ENCODE measurements around the gene IGFBP6. TPM values are rescaled to one million over a fixed set of nuclear protein-coding genes. Genes with fewer than 3 reads are reported as not detected.
"Not testable (repeated sequence)": the region's sequence is repeated elsewhere in the genome, so short reads cannot be mapped to it uniquely, and the experiment has no call there.

The IGFBP6 gene
- polyA plus RNA-seq, 4 donors: 3.4 to 135 (median 7.1) TPM

DNA sequence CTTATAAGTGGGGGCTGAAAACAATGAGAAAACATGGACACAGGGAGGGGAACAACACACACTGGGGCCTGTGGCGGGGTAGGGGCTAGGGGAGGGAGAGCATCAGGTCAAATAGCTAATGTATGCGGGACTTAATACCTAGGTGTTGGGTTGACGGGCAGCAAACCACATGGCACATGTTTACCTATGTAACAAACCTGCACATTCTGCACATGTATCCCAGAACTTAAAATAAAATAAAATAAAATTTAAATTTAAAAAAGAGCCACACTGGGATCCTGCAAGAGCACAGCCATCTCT is 1.9 kb upstream of the IGFBP6 start:
- H3K27me3 ChIP-seq (ENCODE audit: control insufficient read depth in 3 of 3, insufficient read depth in 3 of 3, low read length in 3 of 3): peaks cover 0 to 14% (median 0%) of the 10 kb centered on the region in 3 donors
- FAIRE-seq; DNase-seq; H3K27ac ChIP-seq (ENCODE audit: low read depth in 1 of 3, low read length in 2 of 3); H3K4me3 ChIP-seq (ENCODE audit: low read depth in 1 of 3, low read length in 3 of 3); H3K9me3 ChIP-seq (ENCODE audit: control insufficient read depth in 2 of 2, insufficient read depth in 1 of 2, low read depth in 1 of 2, low read length in 1 of 2); H3K36me3 ChIP-seq (ENCODE audit: control insufficient read depth in 3 of 3, insufficient read depth in 2 of 3, low read depth in 1 of 3, low read length in 3 of 3): not testable (repeated sequence)
- peaks cover 0 to 38% (median 10%) of the 10 kb centered on the region in 3 donors for H3K4me1 ChIP-seq (ENCODE audit: control insufficient read depth in 3 of 3, insufficient read depth in 2 of 3, low read depth in 1 of 3, low read length in 2 of 3)
- 93 to 100% (median 96%) methylated on average over 3 of the region's 3 CpGs for WGBS, 3 donors

DNA sequence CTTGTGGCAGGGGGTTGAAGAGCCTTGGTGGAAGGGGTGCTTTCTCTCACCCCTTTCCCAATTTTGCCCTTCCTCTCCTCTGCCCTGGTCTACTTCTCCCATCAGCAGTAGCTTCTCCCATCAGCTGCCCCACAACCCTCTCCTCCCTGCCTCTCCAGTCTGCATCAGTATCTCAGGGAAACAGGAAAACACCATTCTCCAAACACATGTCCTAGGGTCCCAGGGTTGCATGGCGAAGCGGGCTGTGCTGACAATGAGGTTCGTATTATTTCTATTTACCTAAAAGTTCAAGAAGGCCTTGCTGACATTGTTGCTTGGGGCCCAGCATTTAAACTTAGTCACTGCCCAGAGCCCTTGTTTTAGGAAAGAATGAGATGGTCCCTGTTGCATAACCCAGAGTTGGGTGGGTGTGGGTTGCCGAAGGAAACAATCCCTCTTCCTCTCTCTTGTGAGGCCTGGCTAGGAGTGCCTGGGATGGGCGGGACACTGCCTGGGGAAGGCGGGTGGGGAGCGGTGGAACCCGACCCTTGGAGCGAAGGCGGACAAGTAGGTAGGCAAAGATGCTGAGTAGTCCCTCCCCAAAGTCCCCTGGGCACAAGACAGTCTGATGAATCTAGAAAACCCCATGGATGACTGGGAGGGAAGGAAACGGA is 1.3 kb upstream of the IGFBP6 start:
- 40 to 64% (median 50%) methylated on average over 10 to 11 of the region's 11 CpGs for WGBS, 3 donors
- peak overlapping the region in 1 of 3 donors; percentile 55 for H3K4me3 ChIP-seq (ENCODE audit: low read depth in 1 of 3, low read length in 3 of 3)
- H3K9me3 ChIP-seq (ENCODE audit: control insufficient read depth in 2 of 2, insufficient read depth in 1 of 2, low read depth in 1 of 2, low read length in 1 of 2): no peaks in the 10 kb centered on the region
- H3K27ac ChIP-seq (ENCODE audit: low read depth in 1 of 3, low read length in 2 of 3): peak overlapping the region in 2 of 3 donors; percentile 62 to 66
- H3K4me1 ChIP-seq (ENCODE audit: control insufficient read depth in 3 of 3, insufficient read depth in 2 of 3, low read depth in 1 of 3, low read length in 2 of 3): peaks cover 0 to 38% (median 10%) of the 10 kb centered on the region in 3 donors
- DNase-seq: peak in 1 of 2 donors; percentile 37
- no peak for FAIRE-seq
- peaks cover 0 to 14% (median 0%) of the 10 kb centered on the region in 3 donors for H3K27me3 ChIP-seq (ENCODE audit: control insufficient read depth in 3 of 3, insufficient read depth in 3 of 3, low read length in 3 of 3)
- H3K36me3 ChIP-seq (ENCODE audit: control insufficient read depth in 3 of 3, insufficient read depth in 2 of 3, low read depth in 1 of 3, low read length in 3 of 3): no peaks in the 10 kb centered on the region

DNA sequence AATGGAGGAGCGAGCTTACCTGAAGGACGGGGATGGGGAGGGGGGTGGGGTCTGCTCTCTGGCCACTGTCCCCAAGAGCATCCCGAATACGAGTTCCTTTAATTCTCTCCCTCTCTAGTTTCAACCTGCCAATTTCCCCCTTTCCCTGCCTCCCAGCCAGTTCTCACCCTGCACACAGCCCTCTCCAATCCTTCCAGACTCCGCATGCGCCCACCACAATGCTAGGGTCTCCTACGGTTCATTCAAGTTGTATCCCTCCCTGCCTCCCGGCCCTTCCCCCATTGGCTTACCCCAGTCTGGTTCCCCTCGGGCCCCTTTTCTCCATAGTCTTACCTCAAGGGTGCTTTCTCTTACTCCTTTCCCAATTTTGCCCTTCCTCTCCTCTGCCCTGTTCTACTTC is 708 bp upstream of the IGFBP6 start:
- Histone ChIP-seq H3K4me3 (ENCODE audit: low read depth in 1 of 3, low read length in 3 of 3) (peak overlapping the region in 1 of 3 donors; percentile 55), H3K27ac (ENCODE audit: low read depth in 1 of 3, low read length in 2 of 3) (peak overlapping the region in 2 of 3 donors; percentile 62 to 66), H3K9me3 (ENCODE audit: control insufficient read depth in 2 of 2, insufficient read depth in 1 of 2, low read depth in 1 of 2, low read length in 1 of 2) (no peaks in the 10 kb centered on the region), H3K27me3 (ENCODE audit: control insufficient read depth in 3 of 3, insufficient read depth in 3 of 3, low read length in 3 of 3) (peaks cover 0 to 14% (median 0%) of the 10 kb centered on the region in 3 donors), H3K36me3 (ENCODE audit: control insufficient read depth in 3 of 3, insufficient read depth in 2 of 3, low read depth in 1 of 3, low read length in 3 of 3) (no peaks in the 10 kb centered on the region), H3K4me1 (ENCODE audit: control insufficient read depth in 3 of 3, insufficient read depth in 2 of 3, low read depth in 1 of 3, low read length in 2 of 3) (peaks cover 0 to 38% (median 10%) of the 10 kb centered on the region in 3 donors)
- DNase-seq: no peak
- FAIRE-seq: no peak
- WGBS, 3 donors: 44 to 61% (median 55%) methylated on average over 9 of the region's 9 CpGs

DNA sequence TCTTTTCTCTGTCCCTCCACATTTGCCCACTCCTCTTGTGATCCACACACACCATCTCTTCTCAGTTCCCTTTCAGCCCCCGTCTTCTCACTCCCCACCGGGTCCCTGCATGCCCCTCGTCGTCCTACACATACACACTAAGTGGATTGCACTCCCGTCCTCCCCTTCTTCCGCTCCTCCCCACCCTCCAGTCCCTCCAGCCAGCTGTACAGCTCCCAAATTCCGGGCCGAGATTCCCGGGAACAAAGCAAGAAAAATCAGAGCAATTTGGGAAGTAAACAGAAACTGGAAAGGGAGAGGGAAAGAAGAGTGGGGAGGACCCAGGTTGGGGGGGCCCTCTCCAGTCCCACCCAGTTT is 282 bp upstream of the IGFBP6 start:
- peak overlapping the region in 2 of 3 donors; percentile 62 to 66 for H3K27ac ChIP-seq (ENCODE audit: low read depth in 1 of 3, low read length in 2 of 3)
- H3K27me3 ChIP-seq (ENCODE audit: control insufficient read depth in 3 of 3, insufficient read depth in 3 of 3, low read length in 3 of 3): peaks cover 0 to 14% (median 0%) of the 10 kb centered on the region in 3 donors
- H3K4me3 ChIP-seq (ENCODE audit: low read depth in 1 of 3, low read length in 3 of 3): peak overlapping the region; percentile 19 to 55 (median 41)
- WGBS, 3 donors: 4 to 16% (median 7%) methylated on average over 9 of the region's 9 CpGs
- FAIRE-seq: no peak
- H3K36me3 ChIP-seq (ENCODE audit: control insufficient read depth in 3 of 3, insufficient read depth in 2 of 3, low read depth in 1 of 3, low read length in 3 of 3): no peaks in the 10 kb centered on the region
- DNase-seq: peak in 1 of 2 donors; percentile 40
- H3K9me3 ChIP-seq (ENCODE audit: control insufficient read depth in 2 of 2, insufficient read depth in 1 of 2, low read depth in 1 of 2, low read length in 1 of 2): no peaks in the 10 kb centered on the region
- peaks cover 0 to 43% (median 10%) of the 10 kb centered on the region in 3 donors for H3K4me1 ChIP-seq (ENCODE audit: control insufficient read depth in 3 of 3, insufficient read depth in 2 of 3, low read depth in 1 of 3, low read length in 2 of 3)

DNA sequence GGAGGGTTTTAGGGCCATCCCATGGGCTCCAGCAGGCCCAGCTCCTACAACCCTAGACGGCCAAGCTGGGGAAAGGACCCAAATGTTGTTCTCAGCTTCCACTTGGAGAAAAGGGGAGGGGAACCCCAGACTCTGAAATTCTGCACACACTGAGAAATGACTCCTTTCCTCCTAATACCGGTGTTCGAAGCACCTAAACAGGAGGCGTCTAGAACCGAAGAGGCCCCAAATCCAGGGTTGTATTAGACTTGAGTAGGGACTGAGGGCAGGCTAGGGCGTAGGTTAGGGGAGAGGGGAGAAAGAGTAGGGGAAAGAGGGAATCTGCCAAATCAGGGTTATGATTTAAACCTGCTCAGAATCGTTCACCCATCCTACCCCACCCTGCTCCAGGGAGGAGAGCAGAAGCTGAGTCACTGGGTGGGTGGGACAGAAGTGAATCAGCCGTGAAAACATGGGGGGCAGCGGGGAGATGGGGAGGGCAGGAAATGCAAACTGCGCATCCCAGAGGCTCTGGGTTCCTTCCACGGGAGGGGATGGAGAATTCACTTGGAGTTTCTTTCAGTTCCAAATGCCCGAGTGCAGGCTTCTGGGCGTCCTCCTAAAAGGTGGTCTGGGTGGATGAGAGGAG is 1.0 kb downstream of the IGFBP6 start:
- peaks cover 0 to 14% (median 0%) of the 10 kb centered on the region in 3 donors for H3K27me3 ChIP-seq (ENCODE audit: control insufficient read depth in 3 of 3, insufficient read depth in 3 of 3, low read length in 3 of 3)
- H3K27ac ChIP-seq (ENCODE audit: low read depth in 1 of 3, low read length in 2 of 3): peak overlapping the region in 2 of 3 donors; percentile 54 to 80
- DNase-seq (no peak), FAIRE-seq (no peak)
- H3K9me3 ChIP-seq (ENCODE audit: control insufficient read depth in 2 of 2, insufficient read depth in 1 of 2, low read depth in 1 of 2, low read length in 1 of 2): no peaks in the 10 kb centered on the region
- 47 to 60% (median 52%) methylated on average over 13 of the region's 13 CpGs for WGBS, 3 donors
- H3K36me3 ChIP-seq (ENCODE audit: control insufficient read depth in 3 of 3, insufficient read depth in 2 of 3, low read depth in 1 of 3, low read length in 3 of 3): no peaks in the 10 kb centered on the region
- H3K4me1 ChIP-seq (ENCODE audit: control insufficient read depth in 3 of 3, insufficient read depth in 2 of 3, low read depth in 1 of 3, low read length in 2 of 3): peaks cover 0 to 55% (median 17%) of the 10 kb centered on the region in 3 donors
- peak overlapping the region in 1 of 3 donors; percentile 55 for H3K4me3 ChIP-seq (ENCODE audit: low read depth in 1 of 3, low read length in 3 of 3)

DNA sequence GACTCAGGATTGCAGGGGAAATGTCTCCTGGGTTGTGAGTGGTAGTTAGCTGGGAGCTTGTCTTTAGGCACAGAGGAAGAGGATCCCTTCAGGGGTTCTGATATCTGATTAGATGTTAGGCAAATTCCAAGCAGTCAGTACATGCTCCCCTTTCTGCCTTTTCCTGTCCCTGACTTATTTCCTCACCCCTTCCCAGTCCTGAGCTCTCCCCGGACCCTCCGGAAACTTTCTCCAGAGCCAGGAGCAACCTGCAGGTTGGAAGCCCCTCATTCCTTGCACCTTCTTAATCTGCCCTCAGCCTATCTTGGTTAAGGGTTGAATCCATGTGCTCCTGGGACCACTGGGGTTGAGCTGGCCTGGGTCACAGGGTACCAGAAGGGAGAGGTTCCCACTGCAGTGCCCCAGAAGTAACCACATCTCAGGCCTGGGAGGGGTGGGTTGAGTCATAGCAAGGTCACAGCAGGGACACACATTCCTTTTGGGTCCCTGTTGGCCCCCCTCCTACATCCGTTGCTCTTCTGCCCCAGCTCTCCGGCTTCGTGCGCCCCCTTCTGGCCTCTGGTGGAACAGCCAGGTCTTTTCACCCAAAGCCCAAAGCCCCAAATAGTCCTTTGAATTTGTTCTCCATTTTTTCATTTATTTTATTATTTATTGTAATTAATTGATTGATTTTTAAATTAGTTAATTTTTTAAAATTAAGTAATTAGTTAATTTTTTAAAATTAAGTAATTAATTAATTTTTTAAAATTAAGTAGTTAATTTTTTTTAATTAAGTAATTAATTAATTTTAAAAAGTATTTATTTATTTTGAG is 1.8 kb downstream of the IGFBP6 start:
- Histone ChIP-seq H3K4me1 (ENCODE audit: control insufficient read depth in 3 of 3, insufficient read depth in 2 of 3, low read depth in 1 of 3, low read length in 2 of 3) (peaks cover 3 to 62% (median 22%) of the 10 kb centered on the region in 3 donors), H3K27ac (ENCODE audit: low read depth in 1 of 3, low read length in 2 of 3) (peak overlapping the region; percentile 13 to 80 (median 46)), H3K36me3 (ENCODE audit: control insufficient read depth in 3 of 3, insufficient read depth in 2 of 3, low read depth in 1 of 3, low read length in 3 of 3) (no peaks in the 10 kb centered on the region), H3K9me3 (ENCODE audit: control insufficient read depth in 2 of 2, insufficient read depth in 1 of 2, low read depth in 1 of 2, low read length in 1 of 2) (no peaks in the 10 kb centered on the region), H3K4me3 (ENCODE audit: low read depth in 1 of 3, low read length in 3 of 3) (no peak overlapping the region), H3K27me3 (ENCODE audit: control insufficient read depth in 3 of 3, insufficient read depth in 3 of 3, low read length in 3 of 3) (peaks cover 0 to 14% (median 0%) of the 10 kb centered on the region in 3 donors)
- DNase-seq: peak; percentile 73 to 89
- peak; percentile 87 for FAIRE-seq
- WGBS, 3 donors: 19 to 26% (median 24%) methylated on average over 6 of the region's 6 CpGs

DNA sequence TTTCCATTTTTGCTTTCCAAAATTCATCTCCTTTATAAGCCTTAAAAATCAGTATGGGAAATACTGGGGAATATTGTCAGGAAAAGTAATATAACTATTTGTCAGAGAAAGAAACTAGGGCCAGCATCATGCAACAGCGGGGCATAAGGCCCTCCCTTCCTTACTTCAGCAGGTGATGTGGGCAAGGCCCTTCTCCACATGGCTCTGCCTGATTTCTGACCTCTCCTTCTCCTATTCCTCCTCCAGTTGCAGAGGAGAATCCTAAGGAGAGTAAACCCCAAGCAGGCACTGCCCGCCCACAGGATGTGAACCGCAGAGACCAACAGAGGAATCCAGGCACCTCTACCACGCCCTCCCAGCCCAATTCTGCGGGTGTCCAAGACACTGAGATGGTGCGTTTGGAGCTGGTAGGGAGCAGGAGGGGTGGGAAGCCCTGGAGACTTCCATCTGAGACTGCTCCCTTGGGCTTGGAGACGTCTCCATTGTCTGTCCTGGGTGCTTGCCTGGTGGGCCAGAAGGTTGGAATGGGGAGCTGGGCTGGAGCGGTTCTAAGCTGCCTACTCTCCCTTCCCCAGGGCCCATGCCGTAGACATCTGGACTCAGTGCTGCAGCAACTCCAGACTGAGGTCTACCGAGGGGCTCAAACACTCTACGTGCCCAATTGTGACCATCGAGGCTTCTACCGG is 3.1 kb downstream of the IGFBP6 start:
- FAIRE-seq (no peak), DNase-seq (no peak)
- 81 to 92% (median 90%) methylated on average over 13 of the region's 13 CpGs for WGBS, 3 donors
- H3K4me3 ChIP-seq (ENCODE audit: low read depth in 1 of 3, low read length in 3 of 3): no peak overlapping the region
- peaks cover 0 to 5% (median 0%) of the 10 kb centered on the region in 3 donors for H3K36me3 ChIP-seq (ENCODE audit: control insufficient read depth in 3 of 3, insufficient read depth in 2 of 3, low read depth in 1 of 3, low read length in 3 of 3)
- H3K27me3 ChIP-seq (ENCODE audit: control insufficient read depth in 3 of 3, insufficient read depth in 3 of 3, low read length in 3 of 3): peaks cover 0 to 14% (median 0%) of the 10 kb centered on the region in 3 donors
- H3K4me1 ChIP-seq (ENCODE audit: control insufficient read depth in 3 of 3, insufficient read depth in 2 of 3, low read depth in 1 of 3, low read length in 2 of 3): peaks cover 9 to 71% (median 22%) of the 10 kb centered on the region in 3 donors
- H3K27ac ChIP-seq (ENCODE audit: low read depth in 1 of 3, low read length in 2 of 3): no peak overlapping the region
- no peaks in the 10 kb centered on the region for H3K9me3 ChIP-seq (ENCODE audit: control insufficient read depth in 2 of 2, insufficient read depth in 1 of 2, low read depth in 1 of 2, low read length in 1 of 2)

DNA sequence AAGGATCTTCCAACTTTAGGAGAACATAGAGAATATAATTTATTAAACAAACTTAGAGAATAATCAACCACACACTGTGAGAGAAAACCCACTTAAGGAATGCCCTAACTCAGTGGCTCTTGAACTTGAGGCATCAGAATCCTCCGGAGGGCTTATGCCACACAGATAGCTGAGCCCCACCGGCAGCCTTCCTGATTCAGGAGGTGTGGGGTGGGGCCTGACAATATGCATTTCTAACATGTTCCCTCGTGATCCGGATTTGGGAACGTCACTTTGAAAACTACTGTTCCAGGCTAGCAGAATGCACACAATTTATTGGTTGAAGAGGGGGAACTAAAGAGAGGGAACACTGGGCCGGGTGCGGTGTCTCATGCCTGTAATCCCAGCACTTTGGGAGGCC is 3.8 kb downstream of the IGFBP6 start:
- H3K4me1 ChIP-seq (ENCODE audit: control insufficient read depth in 3 of 3, insufficient read depth in 2 of 3, low read depth in 1 of 3, low read length in 2 of 3): peaks cover 9 to 73% (median 22%) of the 10 kb centered on the region in 3 donors
- no peak overlapping the region for H3K27ac ChIP-seq (ENCODE audit: low read depth in 1 of 3, low read length in 2 of 3)
- FAIRE-seq: no peak
- peaks cover 0 to 14% (median 0%) of the 10 kb centered on the region in 3 donors for H3K27me3 ChIP-seq (ENCODE audit: control insufficient read depth in 3 of 3, insufficient read depth in 3 of 3, low read length in 3 of 3)
- WGBS, 3 donors: 82 to 89% (median 86%) methylated on average over 7 of the region's 7 CpGs
- no peaks in the 10 kb centered on the region for H3K9me3 ChIP-seq (ENCODE audit: control insufficient read depth in 2 of 2, insufficient read depth in 1 of 2, low read depth in 1 of 2, low read length in 1 of 2)
- H3K36me3 ChIP-seq (ENCODE audit: control insufficient read depth in 3 of 3, insufficient read depth in 2 of 3, low read depth in 1 of 3, low read length in 3 of 3): peaks cover 0 to 12% (median 0%) of the 10 kb centered on the region in 3 donors
- DNase-seq: no peak
- no peak overlapping the region for H3K4me3 ChIP-seq (ENCODE audit: low read depth in 1 of 3, low read length in 3 of 3)
